Neural cell (in vitro differentiated cells): ENCODE measurements around the gene EOMES. TPM values are rescaled to one million over a fixed set of nuclear protein-coding genes. Genes with fewer than 3 reads are reported as not detected.

ENCODE experiments used
- H2AFZ ChIP-seq: fragments of 200-600, 300-800 bp; sonication (generic), shearing (Covaris generic); 2 replicates; pipeline ENCODE4 v1.6.0; 2014; ENCODE audit warnings: low read depth, mild to moderate bottlenecking, antibody characterized with exemption, low read length, moderate library complexity
- H3F3A ChIP-seq: fragments of 200-600 bp; shearing (Covaris generic); 2 replicates; pipeline ENCODE4 v1.6.1; 2016; ENCODE audit warnings: mild to moderate bottlenecking, moderate library complexity, mixed read lengths, antibody characterized with exemption, low read length; ENCODE audit not compliant: insufficient read depth, poor library complexity, severe bottlenecking
- H3K27ac ChIP-seq: fragments of 200-600, 300-800 bp; sonication (generic), shearing (Covaris generic); 2 replicates; pipeline ENCODE4 v1.5.1; 2014; ENCODE audit warnings: mild to moderate bottlenecking, low read length, moderate library complexity
- H3K27me3 ChIP-seq: fragments of 300-800, 200-600 bp; sonication (generic), shearing (Covaris generic); 2 replicates; pipeline ENCODE4 v1.6.0; 2014; ENCODE audit warnings: mild to moderate bottlenecking, low read depth, low read length, moderate library complexity; ENCODE audit not compliant: insufficient read depth
- H3K36me3 ChIP-seq: fragments of 300-800, 200-600 bp; sonication (generic), shearing (Covaris generic); 2 replicates; pipeline ENCODE4 v1.5.1; 2014; ENCODE audit warnings: mild to moderate bottlenecking, antibody characterized with exemption, low read length, moderate library complexity; ENCODE audit not compliant: insufficient read depth
- H3K4me2 ChIP-seq: fragments of 300-800, 200-600 bp; sonication (generic), shearing (Covaris generic); 2 replicates; pipeline ENCODE4 v1.6.0; 2014; ENCODE audit warnings: mild to moderate bottlenecking, low read length
- H3K4me3 ChIP-seq: fragments of 300-800, 200-600 bp; sonication (generic), shearing (Covaris generic); 2 replicates; pipeline ENCODE4 v1.5.1; 2014; ENCODE audit warnings: mild to moderate bottlenecking, low read length, moderate library complexity
- H3K79me2 ChIP-seq: fragments of 200-600 bp; shearing (Covaris generic); replicated peaks from 2 replicates; pipeline ENCODE4 v1.6.0; 2014; ENCODE audit warnings: mild to moderate bottlenecking, low read length, moderate library complexity; ENCODE audit not compliant: insufficient read depth
- H3K9ac ChIP-seq: fragments of 300-800, 200-600 bp; sonication (generic), shearing (Covaris generic); 2 replicates; pipeline ENCODE4 v1.6.1; 2016; ENCODE audit warnings: mild to moderate bottlenecking, low read length, mixed read lengths
- H3K9me2 ChIP-seq: fragments of 200-600 bp; shearing (Covaris generic); 2 replicates; pipeline ENCODE4 v1.6.1; 2016; ENCODE audit warnings: mild to moderate bottlenecking, low read length, mixed read lengths; ENCODE audit not compliant: insufficient read depth
- H3K9me3 ChIP-seq: fragments of 200-600, 300-800 bp; sonication (generic), shearing (Covaris generic); 2 replicates; pipeline ENCODE4 v1.6.1; 2016; ENCODE audit warnings: mild to moderate bottlenecking, mixed run types, low read length, moderate library complexity, mixed read lengths
- H4K20me1 ChIP-seq: fragments of 200-600 bp; shearing (Covaris generic); 2 replicates; pipeline ENCODE4 v1.6.1; 2016; ENCODE audit warnings: mild to moderate bottlenecking, mixed run types; ENCODE audit not compliant: insufficient read depth
- CTCF ChIP-seq: fragments of 450-650 bp; IDR thresholded peaks from 2 replicates; pipeline ENCODE4 v1.5.1; 2014; ENCODE audit warnings: antibody characterized with exemption, mild to moderate bottlenecking, moderate library complexity; ENCODE audit not compliant: poor library complexity, severe bottlenecking
- EP300 ChIP-seq: fragments of 450-650 bp; conservative IDR thresholded peaks from 2 replicates; pipeline ENCODE4 v1.6.1; 2014; ENCODE audit warnings: antibody characterized with exemption, mild to moderate bottlenecking, moderate library complexity; ENCODE audit not compliant: poor library complexity, severe bottlenecking
- EZH2 ChIP-seq: fragments of 200-600, 300-800 bp; shearing (Covaris generic), sonication (generic); IDR thresholded peaks from 2 replicates; pipeline ENCODE4 v1.6.1; 2014; ENCODE audit warnings: antibody characterized with exemption, low read length, borderline replicate concordance, mild to moderate bottlenecking; ENCODE audit not compliant: insufficient read depth, poor library complexity, severe bottlenecking
- MXI1 ChIP-seq: fragments of 450-650 bp; conservative IDR thresholded peaks from 2 replicates; pipeline ENCODE4 v1.6.1; 2014; ENCODE audit warnings: antibody characterized with exemption, mild to moderate bottlenecking; ENCODE audit not compliant: poor library complexity, severe bottlenecking
- POLR2AphosphoS5 ChIP-seq: IDR thresholded peaks from 2 replicates; pipeline ENCODE4 v1.6.1; 2012
- RAD21 ChIP-seq: fragments of 450-650 bp; conservative IDR thresholded peaks from 2 replicates; pipeline ENCODE4 v1.6.1; 2014; ENCODE audit warnings: antibody characterized with exemption, mild to moderate bottlenecking, moderate library complexity
- REST ChIP-seq: IDR thresholded peaks from 2 replicates; pipeline ENCODE4 v1.6.1; 2012; ENCODE audit warnings: borderline replicate concordance
- SMC3 ChIP-seq: fragments of 450-650 bp; conservative IDR thresholded peaks from 2 replicates; pipeline ENCODE4 v1.6.1; 2014; ENCODE audit warnings: antibody characterized with exemption, mild to moderate bottlenecking, moderate library complexity; ENCODE audit not compliant: poor library complexity
- TAF1 ChIP-seq: IDR thresholded peaks from 2 replicates; pipeline ENCODE4 v1.6.1; 2012; ENCODE audit warnings: low read depth
- polyA plus RNA-seq: library from polyadenylated mRNA; depleted of rRNA; stranded (reverse); fragments of >200 nt; gene quantifications from 2 replicates; pipeline ENCODE4 v1.2.3, GENCODE V29; 2014

Gene EOMES
- polyA plus RNA-seq, 1 donor from 2014 or later = 0.24 TPM

GRCh38 chr3:27670619-27671018, 51.5 kb downstream of the EOMES start:
- no peak for TF ChIP-seq RAD21
- no peak for TF ChIP-seq CTCF
- TF ChIP-seq MXI1 = no peak
- TF ChIP-seq SMC3 = no peak
- no peak for TF ChIP-seq REST
- no peak for TF ChIP-seq TAF1
- no peak for TF ChIP-seq POLR2AphosphoS5
- TF ChIP-seq EP300 = no peak
- Histone ChIP-seq H3K4me2 (no peak overlapping the region), H3K9me3 (no peaks in the 10 kb centered on the region), H3K36me3 (no peaks in the 10 kb centered on the region), H3K9me2 (no peaks in the 10 kb centered on the region), H3K27ac (no peak overlapping the region), H3K27me3 (no peaks in the 10 kb centered on the region), H3F3A (no peaks in the 10 kb centered on the region), H3K4me3 (no peak overlapping the region), H2AFZ (no peak overlapping the region), H4K20me1 (no peaks in the 10 kb centered on the region), H3K79me2 (no peaks in the 10 kb centered on the region), H3K9ac (no peak overlapping the region)

GRCh38 chr3:27669591-27669990, 52.5 kb downstream of the EOMES start:
- H3K9me3 ChIP-seq = no peaks in the 10 kb centered on the region
- no peak overlapping the region for H2AFZ ChIP-seq
- H3K27me3 ChIP-seq = no peaks in the 10 kb centered on the region
- no peaks in the 10 kb centered on the region for H4K20me1 ChIP-seq
- no peak overlapping the region for H3K4me3 ChIP-seq
- H3K79me2 ChIP-seq = no peaks in the 10 kb centered on the region
- no peak for TF ChIP-seq EZH2
- TF ChIP-seq TAF1 = no peak
- no peak for TF ChIP-seq RAD21
- no peak for TF ChIP-seq REST
- TF ChIP-seq SMC3 = no peak
- no peak for TF ChIP-seq EP300
- no peak for TF ChIP-seq POLR2AphosphoS5
- TF ChIP-seq CTCF = no peak
- no peak for TF ChIP-seq MXI1
- H3F3A ChIP-seq = no peaks in the 10 kb centered on the region
- H3K36me3 ChIP-seq = no peaks in the 10 kb centered on the region
- H3K9me2 ChIP-seq = no peaks in the 10 kb centered on the region
- no peak overlapping the region for H3K27ac ChIP-seq
- no peak overlapping the region for H3K9ac ChIP-seq
- H3K4me2 ChIP-seq = no peak overlapping the region
